ENCODE data around the gene GNPAT. TPM values are rescaled to one million over a fixed set of nuclear protein-coding genes. Genes with fewer than 3 reads are reported as not detected.

Gene GNPAT
- total and polyA plus RNA-seq, 10 of the 15 experiments (the other 5 are each of a cell fraction or from before 2014, with no cell fraction given), result 24.0 to 70.6 (median 47.2) TPM

- intact Hi-C loops (cut with micrococcal nuclease; ENCODE audit: unreplicated experiment), result no loop called here
- no peak overlapping the region for H2AFZ ChIP-seq (ENCODE audit: control insufficient read depth, low read depth, low read length)
- no peak for TF ChIP-seq PAX5 (IDR thresholded peaks at IDR 0.05; ENCODE audit: borderline replicate concordance, low read depth, low read length)
- TF ChIP-seq ZBTB11 (CRISPR knock-in tag; IDR thresholded peaks at IDR 0.05), result no peak
- TF ChIP-seq MAX (IDR thresholded peaks at IDR 0.05; ENCODE audit: low read depth, low read length), result no peak
- TF ChIP-seq USF1 (IDR thresholded peaks at IDR 0.05; ENCODE audit: borderline replicate concordance, extremely low read length, insufficient read depth, low read depth, low read length), result no peak
- no peak for TF ChIP-seq CHD4 (IDR thresholded peaks at IDR 0.05)
- no peak for TF ChIP-seq USF2 (IDR thresholded peaks at IDR 0.05; ENCODE audit: borderline replicate concordance, low read depth, low read length)
- no peak for TF ChIP-seq TARDBP (IDR thresholded peaks at IDR 0.05; ENCODE audit: borderline replicate concordance)
- no peak for TF ChIP-seq CBFB (IDR thresholded peaks at IDR 0.05; ENCODE audit: low read depth)
- TF ChIP-seq YY1 (IDR thresholded peaks at IDR 0.05; ENCODE audit: low read depth, low read length), result no peak
- no peak for TF ChIP-seq IRF4 (IDR thresholded peaks at IDR 0.05; ENCODE audit: low read depth, low read length)
- no peak for TF ChIP-seq NBN (IDR thresholded peaks at IDR 0.05)
- TF ChIP-seq ATF7 (IDR thresholded peaks at IDR 0.05; ENCODE audit: low read depth), result no peak
- TF ChIP-seq ZBTB33 (IDR thresholded peaks at IDR 0.05), result no peak
- no peak for TF ChIP-seq MYB (IDR thresholded peaks at IDR 0.05; ENCODE audit: borderline replicate concordance, low read depth, low read length)
- TF ChIP-seq STAT3 (IDR thresholded peaks at IDR 0.05; ENCODE audit: low read depth, low read length), result no peak
- TF ChIP-seq CREM (IDR thresholded peaks at IDR 0.05; ENCODE audit: low read depth), result no peak
- no peak for TF ChIP-seq ESRRA (IDR thresholded peaks at IDR 0.05; ENCODE audit: low read length)
- no peak for TF ChIP-seq SRF (IDR thresholded peaks at IDR 0.05; ENCODE audit: low read depth in 2 of 2, low read length in 2 of 2)
- no peak for TF ChIP-seq RELA (IDR thresholded peaks at IDR 0.05; ENCODE audit: borderline replicate concordance, partially characterized antibody)
- no peaks in the 10 kb centered on the region for H3K79me2 ChIP-seq (ENCODE audit: control insufficient read depth, insufficient read depth, low read length)
- H3K36me3 ChIP-seq (ENCODE audit: control insufficient read depth in 2 of 2, insufficient read depth in 2 of 2, low read length in 1 of 2), result peaks cover 8 to 13% of the 10 kb centered on the region in 2 experiments; a peak in 3 of 4 replicates
- ChIA-PET CTCF (no interaction called here), POLR2A (no interaction called here), RAD21 (ENCODE audit: unreplicated experiment) (no interaction called here), SMC1A (ENCODE audit: uncharacterized antibody, unreplicated experiment) (interaction anchor here (1.1 kb wide), 1 partner anchor 12 kb away, joined by 4 read pairs; no protein-coding TSS in a partner anchor)
- H3K4me3 ChIP-seq, result no peak overlapping the region
- BruUV-seq (replicated peaks), result no TSS peak
- FAIRE-seq (no peak), DNase-seq (ENCODE audit: low read depth, low spot score) (no peak), ATAC-seq (no peak)
- no peak overlapping the region for H3K9ac ChIP-seq (ENCODE audit: control insufficient read depth, insufficient read depth, low read length)
- H3K4me2 ChIP-seq (ENCODE audit: control insufficient read depth, insufficient read depth), result no peak overlapping the region
- no peaks in the 10 kb centered on the region for H3K9me3 ChIP-seq (replicated peaks; ENCODE audit: control insufficient read depth, insufficient read depth, low read length)
- no peak overlapping the region for H3K27ac ChIP-seq (ENCODE audit: control insufficient read depth, insufficient read depth)
- no peaks in the 10 kb centered on the region; a peak in 1 of 4 replicates for H3K27me3 ChIP-seq (replicated peaks in 1 of 2; ENCODE audit: control insufficient read depth in 2 of 2, insufficient read depth in 2 of 2, low read length in 1 of 2)
- in situ Hi-C loops (cut with MboI), result no loop called here
- H3K4me1 ChIP-seq (ENCODE audit: control insufficient read depth, insufficient read depth, low read length), result peaks cover 2% of the 10 kb centered on the region
- no peaks in the 10 kb centered on the region for H4K20me1 ChIP-seq (ENCODE audit: control insufficient read depth, insufficient read depth)
- WGBS (ENCODE audit: insufficient coverage, insufficient replicate concordance, low lambda C conversion rate, missing lambda C conversion rate), result 84% methylated on average over 11 of the region's 11 CpGs
These were observed 20.2 kb upstream of the GNPAT start for GRCh38 chr1:231220801-231221200.

Data from GM12878 (cell line).